Measurements from ENCODE around the gene ZBTB8A.
A peak's percentile ranks its signal among the peaks of the same experiment; 100 is the strongest.

Gene ZBTB8A

DNA sequence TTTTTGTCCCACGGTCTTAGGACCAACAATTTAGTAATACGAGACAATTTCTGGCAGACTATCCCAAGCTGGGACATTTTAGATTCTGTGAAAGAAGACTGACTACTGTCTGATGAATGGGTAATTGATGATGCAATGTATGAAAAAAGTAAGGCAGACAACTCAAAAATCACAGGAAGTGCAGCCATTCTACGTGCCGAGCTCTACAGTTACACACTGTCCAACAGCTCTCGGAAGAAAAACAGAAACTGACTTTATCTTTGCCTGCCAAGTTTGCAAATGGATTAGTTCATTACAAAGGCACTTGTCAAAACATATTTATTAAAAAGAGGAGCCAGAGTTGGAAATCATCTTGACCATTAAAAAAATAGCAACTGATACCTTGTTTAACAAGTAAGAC is 43.1 kb upstream of the ZBTB8A start:
- no peak for DNase-seq
- no peaks in the 10 kb centered on the region for H3K9me3 ChIP-seq
- no peak overlapping the region for H3K4me3 ChIP-seq (ENCODE audit: low read depth, low read length)
- TF ChIP-seq, protein P1, sequence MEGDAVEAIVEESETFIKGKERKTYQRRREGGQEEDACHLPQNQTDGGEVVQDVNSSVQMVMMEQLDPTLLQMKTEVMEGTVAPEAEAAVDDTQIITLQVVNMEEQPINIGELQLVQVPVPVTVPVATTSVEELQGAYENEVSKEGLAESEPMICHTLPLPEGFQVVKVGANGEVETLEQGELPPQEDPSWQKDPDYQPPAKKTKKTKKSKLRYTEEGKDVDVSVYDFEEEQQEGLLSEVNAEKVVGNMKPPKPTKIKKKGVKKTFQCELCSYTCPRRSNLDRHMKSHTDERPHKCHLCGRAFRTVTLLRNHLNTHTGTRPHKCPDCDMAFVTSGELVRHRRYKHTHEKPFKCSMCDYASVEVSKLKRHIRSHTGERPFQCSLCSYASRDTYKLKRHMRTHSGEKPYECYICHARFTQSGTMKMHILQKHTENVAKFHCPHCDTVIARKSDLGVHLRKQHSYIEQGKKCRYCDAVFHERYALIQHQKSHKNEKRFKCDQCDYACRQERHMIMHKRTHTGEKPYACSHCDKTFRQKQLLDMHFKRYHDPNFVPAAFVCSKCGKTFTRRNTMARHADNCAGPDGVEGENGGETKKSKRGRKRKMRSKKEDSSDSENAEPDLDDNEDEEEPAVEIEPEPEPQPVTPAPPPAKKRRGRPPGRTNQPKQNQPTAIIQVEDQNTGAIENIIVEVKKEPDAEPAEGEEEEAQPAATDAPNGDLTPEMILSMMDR (IDR thresholded peaks at IDR 0.05; ENCODE audit: low read depth, low read length), result no peak
- H3K27me3 ChIP-seq, result no peaks in the 10 kb centered on the region
- no peaks in the 10 kb centered on the region; the same call in 1 of the 2 replicates for H3K4me1 ChIP-seq
- H3K36me3 ChIP-seq, result no peaks in the 10 kb centered on the region

DNA sequence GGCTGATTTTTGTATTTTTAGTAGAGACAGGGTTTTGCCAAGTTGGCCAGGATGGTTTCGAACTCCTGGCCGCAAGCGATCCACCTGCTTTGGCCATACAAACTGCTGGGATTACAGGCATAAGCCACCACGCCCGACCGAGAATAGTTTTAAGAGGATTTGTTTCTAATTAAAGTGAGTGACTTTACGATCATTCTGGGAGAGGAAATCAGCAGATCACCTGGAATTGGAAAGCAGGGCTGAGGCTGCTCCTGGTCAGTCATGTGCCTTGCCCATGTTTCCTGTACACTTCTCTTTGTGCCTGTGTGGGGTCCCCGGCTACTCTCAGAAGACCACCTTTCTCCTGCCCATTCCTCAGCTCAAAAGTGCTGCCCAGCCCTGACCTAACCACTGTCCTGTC is 40.5 kb upstream of the ZBTB8A start:
- no peak for DNase-seq
- H3K4me3 ChIP-seq (ENCODE audit: low read depth, low read length), result no peak overlapping the region

DNA sequence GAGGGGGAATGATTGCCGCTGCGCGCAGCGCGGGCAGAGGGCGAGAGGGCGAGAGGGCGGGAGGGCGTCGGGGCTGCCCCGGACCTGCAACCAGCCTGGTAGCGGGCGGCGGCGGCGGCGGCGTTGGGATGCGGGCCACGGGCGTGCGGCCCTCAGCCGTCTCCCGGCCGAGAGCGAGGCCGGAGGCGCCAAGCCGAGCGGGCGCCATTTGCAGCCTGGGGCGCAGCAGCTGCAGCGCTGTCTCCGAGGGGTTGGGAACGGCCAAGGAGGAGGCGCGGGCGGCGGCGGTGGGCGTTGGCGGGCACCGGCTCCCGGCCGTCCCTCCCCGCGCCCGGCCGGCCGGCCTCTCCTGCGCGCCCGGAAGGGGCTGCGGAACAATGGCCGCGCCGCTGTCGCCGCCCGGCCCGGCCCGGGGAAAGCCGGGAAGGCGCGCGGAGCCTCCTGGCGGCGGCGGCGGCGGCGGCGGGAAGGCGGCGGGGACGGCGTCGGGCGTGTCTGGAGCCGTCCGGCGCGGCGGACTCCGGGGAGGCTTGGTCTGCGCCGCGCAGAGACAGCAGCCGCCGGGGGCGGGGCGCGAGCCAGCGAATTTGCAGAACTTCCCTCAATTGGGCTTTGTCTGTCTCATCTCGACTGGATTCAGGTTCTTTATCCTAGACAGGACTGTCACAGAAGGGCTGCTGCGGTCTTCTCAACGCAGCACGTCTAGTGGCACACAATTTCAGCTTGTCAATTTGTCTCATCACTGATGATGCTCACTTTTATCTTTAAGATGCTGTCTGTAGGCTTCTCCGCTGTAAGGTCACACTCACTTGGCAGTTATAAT is 38.6 kb upstream of the ZBTB8A start:
- H3K4me1 ChIP-seq, result no peaks in the 10 kb centered on the region; the same call in 1 of the 2 replicates
- H3K27me3 ChIP-seq, result no peaks in the 10 kb centered on the region
- TF ChIP-seq, protein P1 (IDR thresholded peaks at IDR 0.05; ENCODE audit: low read depth, low read length), result no peak
- H3K9me3 ChIP-seq, result no peaks in the 10 kb centered on the region
- peak; percentile 56 for DNase-seq
- no peaks in the 10 kb centered on the region for H3K36me3 ChIP-seq
- peak overlapping the region; percentile 56 for H3K4me3 ChIP-seq (ENCODE audit: low read depth, low read length)

More for the DNA sequence above, 40.5 kb upstream of the ZBTB8A start:
- H3K36me3 ChIP-seq, result no peaks in the 10 kb centered on the region
- TF ChIP-seq, protein P1 (IDR thresholded peaks at IDR 0.05; ENCODE audit: low read depth, low read length), result no peak
- H3K9me3 ChIP-seq, result no peaks in the 10 kb centered on the region
- H3K27me3 ChIP-seq, result no peaks in the 10 kb centered on the region
- H3K4me1 ChIP-seq, result no peaks in the 10 kb centered on the region; the same call in 1 of the 2 replicates

DNA sequence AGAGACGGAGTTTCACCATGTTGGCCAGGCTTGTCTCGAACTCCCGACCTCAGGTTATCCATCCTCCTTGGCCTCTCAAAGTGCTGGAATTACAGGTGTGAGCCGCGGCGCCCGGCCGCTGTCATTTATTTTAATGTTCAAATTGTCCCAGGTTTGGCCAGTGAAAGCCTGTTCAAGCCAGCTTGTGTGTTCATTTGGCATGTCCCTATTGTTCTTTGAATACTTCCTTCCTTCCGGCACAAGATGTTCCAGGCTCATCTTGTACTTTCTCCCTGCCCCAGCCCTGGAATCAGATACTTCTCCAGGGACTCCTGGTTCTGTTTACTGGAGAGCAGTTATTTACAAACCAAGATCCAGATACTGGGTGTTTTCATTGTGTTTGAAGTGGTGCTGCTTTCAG is 37.4 kb upstream of the ZBTB8A start:
- Histone ChIP-seq H3K36me3 (no peaks in the 10 kb centered on the region), H3K4me1 (no peaks in the 10 kb centered on the region), H3K4me3 (ENCODE audit: low read depth, low read length) (no peak overlapping the region), H3K9me3 (no peaks in the 10 kb centered on the region), H3K27me3 (no peaks in the 10 kb centered on the region)
- TF ChIP-seq, protein P1 (IDR thresholded peaks at IDR 0.05; ENCODE audit: low read depth, low read length), result no peak
- no peak for DNase-seq

DNA sequence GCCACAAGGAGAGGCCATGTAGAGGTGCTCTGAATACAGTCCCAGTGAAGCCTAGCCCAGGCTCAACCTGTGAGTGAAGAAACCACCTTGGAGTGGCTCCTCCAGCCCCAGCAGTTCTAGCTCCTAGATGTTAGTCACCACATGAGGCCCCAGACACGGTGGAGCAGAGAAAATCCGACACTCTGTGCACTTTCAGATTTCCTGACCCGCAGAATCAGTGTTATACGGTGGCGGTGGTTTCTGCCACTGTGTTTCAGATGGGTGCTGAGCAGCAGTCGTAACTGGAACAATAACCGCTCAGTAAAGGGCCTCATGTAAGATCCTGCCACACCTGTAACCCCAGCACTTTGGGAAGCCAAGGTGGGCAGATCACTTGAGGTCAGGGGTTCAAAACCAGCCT is 36.1 kb upstream of the ZBTB8A start:
- H3K4me1 ChIP-seq, result no peaks in the 10 kb centered on the region

DNA sequence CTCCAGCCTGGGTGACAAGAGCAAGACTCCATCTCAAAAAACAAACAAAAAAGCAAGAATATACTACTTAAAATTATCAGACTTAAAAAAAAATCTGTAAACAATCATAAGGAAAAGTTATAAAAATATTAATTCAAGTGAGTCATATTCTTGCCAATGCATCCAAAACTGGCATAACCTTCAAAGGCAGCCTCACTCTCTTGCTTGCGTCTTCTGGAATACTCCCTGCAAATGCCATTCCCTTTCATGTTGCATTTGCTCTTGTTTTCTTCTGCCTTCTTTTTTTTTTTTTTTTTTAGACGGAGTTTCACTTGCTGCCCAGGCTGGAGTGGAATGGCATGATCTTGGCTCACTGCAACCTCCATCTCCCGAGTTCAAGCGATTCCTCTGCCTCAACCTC is 32.2 kb upstream of the ZBTB8A start:
- no peak for DNase-seq
- H3K4me3 ChIP-seq (ENCODE audit: low read depth, low read length), result no peak overlapping the region
- H3K27me3 ChIP-seq, result no peaks in the 10 kb centered on the region
- H3K4me1 ChIP-seq, result no peaks in the 10 kb centered on the region
- TF ChIP-seq, protein P1 (IDR thresholded peaks at IDR 0.05; ENCODE audit: low read depth, low read length), result no peak
- no peaks in the 10 kb centered on the region for H3K9me3 ChIP-seq
- H3K36me3 ChIP-seq, result no peaks in the 10 kb centered on the region

More for the DNA sequence above, 36.1 kb upstream of the ZBTB8A start:
- no peak overlapping the region for H3K4me3 ChIP-seq (ENCODE audit: low read depth, low read length)
- TF ChIP-seq, protein P1 (IDR thresholded peaks at IDR 0.05; ENCODE audit: low read depth, low read length), result no peak
- H3K27me3 ChIP-seq, result no peaks in the 10 kb centered on the region
- DNase-seq, result no peak
- H3K9me3 ChIP-seq, result no peaks in the 10 kb centered on the region
- H3K36me3 ChIP-seq, result no peaks in the 10 kb centered on the region
